Measurements from ENCODE around the gene NTN5.
"Not testable (repeated sequence)": the region's sequence is repeated elsewhere in the genome, so short reads cannot be mapped to it uniquely, and the experiment has no call there.

The NTN5 gene

DNA sequence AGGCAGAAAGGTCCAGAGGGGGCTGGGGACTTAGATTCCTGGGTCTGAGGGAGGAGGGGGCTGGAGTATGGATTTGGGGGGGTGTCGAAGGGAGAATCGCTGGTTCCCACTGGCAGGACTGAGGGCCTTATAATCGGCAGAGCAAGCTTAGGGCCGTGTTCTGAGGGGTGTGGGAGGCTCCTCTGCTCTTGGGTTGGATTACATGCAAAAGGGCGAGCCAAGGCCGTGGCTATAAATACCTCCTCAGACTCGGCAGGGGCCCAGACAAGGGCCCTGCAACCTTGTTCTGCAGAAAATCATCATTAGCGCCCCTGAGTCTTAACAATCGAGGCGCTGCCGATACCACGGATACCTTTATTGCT is 47.4 kb upstream of the NTN5 start:
- Histone ChIP-seq H3K4me3 (replicated peaks; ENCODE audit: insufficient read depth, low read length) (no peak overlapping the region), H3K27me3 (ENCODE audit: insufficient read depth, poor library complexity, severe bottlenecking) (no peaks in the 10 kb centered on the region), H3K27ac (replicated peaks) (no peak overlapping the region)
- TF ChIP-seq REST (IDR thresholded peaks at IDR 0.05; ENCODE audit: insufficient replicate concordance, low read depth) = no peak
- TF ChIP-seq CTCF (IDR thresholded peaks at IDR 0.05; ENCODE audit: insufficient read depth, low read length) = no peak
- TF ChIP-seq GABPA (IDR thresholded peaks at IDR 0.05; ENCODE audit: low read depth) = no peak
- TF ChIP-seq POLR2AphosphoS5 (IDR thresholded peaks at IDR 0.05; ENCODE audit: low read depth) = no peak
- TF ChIP-seq SPI1 (IDR thresholded peaks at IDR 0.05; ENCODE audit: borderline replicate concordance, low read depth) = no peak
- no peak for DNase-seq (ENCODE audit: low read depth in 1 of 2, low spot score in 1 of 2)

- no peak for TF ChIP-seq POLR2AphosphoS5 (IDR thresholded peaks at IDR 0.05; ENCODE audit: low read depth)
- Histone ChIP-seq H3K27ac (replicated peaks) (peak within 1 kb of the TSS; percentile 80), H3K27me3 (ENCODE audit: insufficient read depth, poor library complexity, severe bottlenecking) (no peaks in the 10 kb centered on the region), H3K4me3 (replicated peaks; ENCODE audit: insufficient read depth, low read length) (peak within 1 kb of the TSS; percentile 58)
- no peak for DNase-seq (ENCODE audit: low read depth in 1 of 2, low spot score in 1 of 2)
Observed at GRCh38 chr19:48719263-48720171, 46.7 kb upstream of the NTN5 start, which contains the start of gene MAMSTR. TSS of gene MAMSTR (minus strand) at chr19:48719725. CDS start at chr19:48719031, 694 bp downstream.

DNA sequence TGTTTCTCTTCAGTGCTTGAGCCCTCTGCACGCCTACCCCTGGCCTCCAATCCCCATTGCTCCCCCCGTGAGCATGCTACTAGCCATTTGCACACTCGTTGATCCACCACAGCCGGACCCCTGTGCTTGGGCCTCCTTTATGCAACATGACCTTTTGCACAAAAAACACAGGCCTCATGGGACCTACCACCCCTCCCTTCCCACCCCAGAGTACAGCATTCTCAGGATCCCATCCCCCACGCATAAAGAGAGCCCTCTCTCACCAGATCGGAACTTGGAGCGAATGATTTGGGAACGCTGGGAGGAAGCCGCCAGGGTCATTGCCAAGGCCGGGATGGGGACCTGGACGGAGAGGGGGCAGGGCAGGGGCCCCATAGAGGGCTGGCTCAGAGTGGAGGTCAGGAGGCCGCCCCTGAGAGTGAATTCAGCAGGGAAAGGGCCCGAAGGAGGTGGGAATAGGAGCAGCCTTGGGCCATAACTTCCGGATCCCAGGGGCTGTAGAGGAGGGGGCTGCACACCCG is 46.0 kb upstream of the NTN5 start:
- TF ChIP-seq REST (IDR thresholded peaks at IDR 0.05; ENCODE audit: insufficient replicate concordance, low read depth) = no peak
- TF ChIP-seq POLR2AphosphoS5 (IDR thresholded peaks at IDR 0.05; ENCODE audit: low read depth) = no peak
- no peak overlapping the region for H3K4me3 ChIP-seq (replicated peaks; ENCODE audit: insufficient read depth, low read length)
- no peaks in the 10 kb centered on the region for H3K27me3 ChIP-seq (ENCODE audit: insufficient read depth, poor library complexity, severe bottlenecking)
- H3K27ac ChIP-seq (replicated peaks) = no peak overlapping the region
- no peak for DNase-seq (ENCODE audit: low read depth in 1 of 2, low spot score in 1 of 2)

GRCh38 chr19:48718106-48718505 is 45.3 kb upstream of the NTN5 start:
- not testable (repeated sequence) for H3K27ac ChIP-seq (replicated peaks); DNase-seq (ENCODE audit: low read depth in 1 of 2, low spot score in 1 of 2); H3K4me3 ChIP-seq (replicated peaks; ENCODE audit: insufficient read depth, low read length); H3K27me3 ChIP-seq (ENCODE audit: insufficient read depth, poor library complexity, severe bottlenecking)

- TF ChIP-seq POLR2AphosphoS5 (IDR thresholded peaks at IDR 0.05; ENCODE audit: low read depth) (no peak), GABPA (IDR thresholded peaks at IDR 0.05; ENCODE audit: low read depth) (no peak), CTCF (IDR thresholded peaks at IDR 0.05; ENCODE audit: insufficient read depth, low read length) (no peak), REST (IDR thresholded peaks at IDR 0.05; ENCODE audit: insufficient replicate concordance, low read depth) (no peak), SPI1 (IDR thresholded peaks at IDR 0.05; ENCODE audit: borderline replicate concordance, low read depth) (no peak)
- no peaks in the 10 kb centered on the region for H3K27me3 ChIP-seq (ENCODE audit: insufficient read depth, poor library complexity, severe bottlenecking)
- DNase-seq (ENCODE audit: low read depth in 1 of 2, low spot score in 1 of 2) = no peak
- no peak overlapping the region for H3K4me3 ChIP-seq (replicated peaks; ENCODE audit: insufficient read depth, low read length)
- no peak overlapping the region for H3K27ac ChIP-seq (replicated peaks)
Observed at GRCh38 chr19:48716562-48717291, 43.9 kb upstream of the NTN5 start.
